OCI-LY1 (cell line): Measurements from ENCODE around the gene PDGFRA.

Experiments used
- H2AFZ ChIP-seq: fragments of 200-600 bp; sonication (generic), shearing (Covaris generic); 2 replicates; pipeline ENCODE4 v1.6.0; 2014; ENCODE audit warnings: antibody characterized with exemption, mild to moderate bottlenecking, low read length
- H3F3A ChIP-seq: fragments of 200-600 bp; sonication (generic), shearing (Covaris generic); 2 replicates; pipeline ENCODE4 v1.6.0; 2014; ENCODE audit warnings: mild to moderate bottlenecking, antibody characterized with exemption, low read length, moderate library complexity; ENCODE audit not compliant: insufficient read depth
- H3K27ac ChIP-seq: fragments of 200-600 bp; sonication (generic); 2 replicates; pipeline ENCODE4 v1.5.1; 2014; ENCODE audit warnings: low read length, mixed run types, mild to moderate bottlenecking, low read depth; ENCODE audit not compliant: poor library complexity, severe bottlenecking
- H3K27me3 ChIP-seq: fragments of 200-600 bp; sonication (generic); 2 replicates; pipeline ENCODE4 v1.6.0; 2014; ENCODE audit warnings: antibody characterized with exemption, mild to moderate bottlenecking, low read length, moderate library complexity; ENCODE audit not compliant: insufficient read depth
- H3K36me3 ChIP-seq: fragments of 200-600 bp; sonication (generic); 2 replicates; pipeline ENCODE4 v1.6.1; 2014; ENCODE audit warnings: mild to moderate bottlenecking, antibody characterized with exemption, low read length, moderate library complexity, mixed read lengths; ENCODE audit not compliant: insufficient read depth
- H3K4me1 ChIP-seq: fragments of 200-600 bp; sonication (generic); 2 replicates; pipeline ENCODE4 v1.5.1; 2014; ENCODE audit warnings: mild to moderate bottlenecking, low read length, moderate library complexity; ENCODE audit not compliant: insufficient read depth, severe bottlenecking
- H3K4me2 ChIP-seq: fragments of 200-600 bp; sonication (generic), shearing (Covaris generic); 2 replicates; pipeline ENCODE4 v1.6.1; 2014; ENCODE audit warnings: low read length
- H3K4me3 ChIP-seq: fragments of 200-600 bp; sonication (generic); 2 replicates; pipeline ENCODE4 v1.5.1; 2014; ENCODE audit warnings: low read length, low read depth, mild to moderate bottlenecking, mixed read lengths; ENCODE audit not compliant: poor library complexity, severe bottlenecking
- H3K79me2 ChIP-seq: fragments of 200-600 bp; shearing (Covaris generic); 2 replicates; pipeline ENCODE4 v1.6.1; 2016; ENCODE audit warnings: mixed run types, low read length, mixed read lengths; ENCODE audit not compliant: insufficient read depth
- H3K9ac ChIP-seq: fragments of 200-600 bp; sonication (generic), shearing (Covaris generic); 2 replicates; pipeline ENCODE4 v1.6.1; 2014; ENCODE audit warnings: mild to moderate bottlenecking, low read length, mixed read lengths
- H3K9me2 ChIP-seq: fragments of 200-600 bp; sonication (generic), shearing (Covaris generic); 2 replicates; pipeline ENCODE4 v1.6.1; 2014; ENCODE audit warnings: low read depth, mild to moderate bottlenecking, low read length, mixed read lengths
- H3K9me3 ChIP-seq: fragments of 200-600 bp; shearing (Covaris generic); 2 replicates; pipeline ENCODE4 v1.6.1; 2014; ENCODE audit warnings: low read length, mixed read lengths
- H4K20me1 ChIP-seq: fragments of 200-600 bp; sonication (generic), shearing (Covaris generic); 2 replicates; pipeline ENCODE4 v1.6.0; 2016; ENCODE audit warnings: mild to moderate bottlenecking, low read length; ENCODE audit not compliant: insufficient read depth
- CTCF ChIP-seq: fragments of 200-600 bp; sonication (generic), shearing (Covaris generic); IDR thresholded peaks from 2 replicates; pipeline ENCODE4 v1.5.1; 2017; ENCODE audit warnings: mild to moderate bottlenecking, antibody characterized with exemption, low read length, moderate library complexity, mixed read lengths
- EZH2 ChIP-seq: fragments of 200-600 bp; sonication (generic), shearing (Covaris generic); IDR thresholded peaks from 2 replicates; pipeline ENCODE4 v1.8.0; 2017; ENCODE audit warnings: borderline replicate concordance, mixed run types, mild to moderate bottlenecking, antibody characterized with exemption, low read length, moderate library complexity, mixed read lengths

Gene PDGFRA

GRCh38 chr4:54254116-54254914 lies 25.2 kb downstream of the PDGFRA start:
- H3K4me3 ChIP-seq, result no peak overlapping the region
- no peak overlapping the region for H3K27ac ChIP-seq
- no peak overlapping the region for H3K9ac ChIP-seq
- no peaks in the 10 kb centered on the region for H3F3A ChIP-seq
- H3K27me3 ChIP-seq, result no peaks in the 10 kb centered on the region
- TF ChIP-seq CTCF (no peak), EZH2 (no peak)
- no peaks in the 10 kb centered on the region for H3K36me3 ChIP-seq
- H2AFZ ChIP-seq, result no peak overlapping the region
- peaks cover 4% of the 10 kb centered on the region; the same call in 1 of the 2 replicates for H3K9me3 ChIP-seq
- no peaks in the 10 kb centered on the region for H4K20me1 ChIP-seq
- no peak overlapping the region for H3K4me2 ChIP-seq
- no peaks in the 10 kb centered on the region for H3K79me2 ChIP-seq
- no peaks in the 10 kb centered on the region for H3K9me2 ChIP-seq
- H3K4me1 ChIP-seq, result no peaks in the 10 kb centered on the region

DNA sequence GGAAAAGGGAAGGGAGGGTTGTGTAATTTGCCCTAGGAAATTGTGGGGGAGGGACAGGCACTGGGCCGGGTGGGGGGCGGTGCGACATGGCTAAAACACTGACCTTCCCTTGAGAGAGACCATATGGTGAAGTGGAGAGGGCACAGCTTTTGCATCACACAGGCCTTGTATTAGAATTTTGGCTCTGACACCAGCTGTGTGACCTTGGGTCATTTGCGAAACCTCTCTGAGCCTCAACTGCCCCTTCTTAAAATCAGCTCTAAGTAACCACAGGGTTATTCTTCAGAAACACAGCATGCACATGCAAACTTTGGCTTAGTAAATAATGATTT lies 25.8 kb downstream of the PDGFRA start:
- Histone ChIP-seq H3K27ac (no peak overlapping the region), H3K27me3 (no peaks in the 10 kb centered on the region), H3K9me2 (no peaks in the 10 kb centered on the region), H4K20me1 (no peaks in the 10 kb centered on the region), H3K9me3 (peaks cover 4% of the 10 kb centered on the region; the same call in 1 of the 2 replicates), H3K4me3 (no peak overlapping the region), H2AFZ (no peak overlapping the region), H3K4me1 (no peaks in the 10 kb centered on the region), H3F3A (no peaks in the 10 kb centered on the region), H3K79me2 (no peaks in the 10 kb centered on the region), H3K4me2 (no peak overlapping the region), H3K36me3 (no peaks in the 10 kb centered on the region), H3K9ac (no peak overlapping the region)
- no peak for TF ChIP-seq CTCF
- no peak for TF ChIP-seq EZH2

- Histone ChIP-seq H3K27me3 (no peaks in the 10 kb centered on the region), H3K27ac (no peak overlapping the region), H3K36me3 (no peaks in the 10 kb centered on the region), H2AFZ (no peak overlapping the region), H3K9me2 (no peaks in the 10 kb centered on the region), H3K4me1 (no peaks in the 10 kb centered on the region), H3K9ac (no peak overlapping the region), H3K4me2 (no peak overlapping the region), H3K9me3 (0 out of 2 replicates have a peak, but pooled peaks cover 2% of the 10 kb centered on the region), H3K79me2 (no peaks in the 10 kb centered on the region), H4K20me1 (no peaks in the 10 kb centered on the region), H3K4me3 (no peak overlapping the region), H3F3A (no peaks in the 10 kb centered on the region)
- TF ChIP-seq EZH2, result no peak
These were observed 26.8 kb downstream of the PDGFRA start for GRCh38 chr4:54255881-54256280.
